GM23338 (cell line): ENCODE data around the gene UTS2R. TPM values are rescaled to one million over a fixed set of nuclear protein-coding genes. Genes with fewer than 3 reads are reported as not detected.

Experiments
- ATAC-seq: fragments of 200-7000 bp; cut with Tn5 transposase; 3 replicates; pipeline ENCODE4 v1.9.1; 2020
- DNase-seq: peaks from one replicate; pipeline ENCODE4 v3.0.0-alpha.2; 2015; ENCODE audit warnings: low spot score
- H2AFZ ChIP-seq: fragments of 200-600 bp; sonication (generic); 2 replicates; pipeline ENCODE4 v1.8.0; 2016; ENCODE audit warnings: antibody characterized with exemption, mild to moderate bottlenecking, moderate library complexity
- H3F3A ChIP-seq: fragments of 200-600 bp; sonication (generic); replicated peaks from 2 replicates; pipeline ENCODE4 v1.8.0; 2017; ENCODE audit warnings: antibody characterized with exemption, mixed run types, low read depth
- H3K27ac ChIP-seq: fragments of 200-600 bp; sonication (generic); 2 replicates; pipeline ENCODE4 v1.6.1; 2016; ENCODE audit warnings: low read depth
- H3K27me3 ChIP-seq: fragments of 200-600 bp; sonication (generic); 2 replicates; pipeline ENCODE4 v1.8.0; 2016; ENCODE audit warnings: mild to moderate bottlenecking, mixed run types, moderate library complexity; ENCODE audit not compliant: insufficient read depth
- H3K36me3 ChIP-seq: fragments of 200-600 bp; sonication (generic); 2 replicates; pipeline ENCODE4 v1.8.0; 2016; ENCODE audit warnings: mild to moderate bottlenecking; ENCODE audit not compliant: insufficient read depth
- H3K4me1 ChIP-seq: fragments of 200-600 bp; sonication (generic); 2 replicates; pipeline ENCODE4 v1.8.0; 2016; ENCODE audit warnings: mild to moderate bottlenecking, moderate library complexity; ENCODE audit not compliant: insufficient read depth
- H3K4me2 ChIP-seq: fragments of 200-600 bp; sonication (generic); 2 replicates; pipeline ENCODE4 v1.7.1; 2017; ENCODE audit warnings: mixed run types
- H3K4me3 ChIP-seq: fragments of 200-600 bp; sonication (generic); 2 replicates; pipeline ENCODE4 v1.6.1; 2016; ENCODE audit warnings: mixed run types
- H3K79me2 ChIP-seq: fragments of 200-600 bp; sonication (generic); replicated peaks from 2 replicates; pipeline ENCODE4 v1.8.0; 2017; ENCODE audit warnings: mild to moderate bottlenecking; ENCODE audit not compliant: insufficient read depth
- H3K9me2 ChIP-seq: fragments of 200-600 bp; sonication (generic); 2 replicates; pipeline ENCODE4 v1.8.0; 2017; ENCODE audit not compliant: insufficient read depth
- H4K20me1 ChIP-seq: fragments of 200-600 bp; sonication (generic); replicated peaks from 2 replicates; pipeline ENCODE4 v1.8.0; 2017; ENCODE audit warnings: mild to moderate bottlenecking; ENCODE audit not compliant: insufficient read depth
- H3K27ac Mint-ChIP-seq: 2 replicates; pipeline ENCODE4 v1.8.0; 2020; ENCODE audit warnings: inconsistent platforms, mild to moderate bottlenecking, moderate library complexity, mixed read lengths
- H3K27me3 Mint-ChIP-seq: 3 replicates; pipeline ENCODE4 v1.8.0; 2022; ENCODE audit warnings: low read depth, mild to moderate bottlenecking, moderate library complexity, mixed read lengths, inconsistent platforms; ENCODE audit not compliant: insufficient read depth, poor library complexity
- H3K36me3 Mint-ChIP-seq: 3 replicates; pipeline ENCODE4 v1.8.0; 2021; ENCODE audit warnings: low read depth, mild to moderate bottlenecking, inconsistent platforms, moderate library complexity, mixed read lengths
- H3K4me1 Mint-ChIP-seq: 3 replicates; pipeline ENCODE4 v1.8.0; 2020; ENCODE audit warnings: mild to moderate bottlenecking, inconsistent platforms, mixed read lengths
- H3K4me3 Mint-ChIP-seq: 3 replicates; pipeline ENCODE4 v1.8.0; 2021; ENCODE audit warnings: moderate library complexity, mild to moderate bottlenecking, inconsistent platforms, mixed read lengths
- H3K9me3 Mint-ChIP-seq: 3 replicates; pipeline ENCODE4 v1.8.0; 2020; ENCODE audit warnings: moderate library complexity, mild to moderate bottlenecking, inconsistent platforms, mixed read lengths
- CREB1 ChIP-seq: fragments of 250-450 bp; sonication (Bioruptor Pico); IDR thresholded peaks from 2 replicates; pipeline ENCODE4 v1.5.0; 2020; ENCODE audit warnings: low read depth, mild to moderate bottlenecking, moderate library complexity
- CTCF ChIP-seq, 2 experiments: fragments of 200-600 bp in 1 of 2; sonication (generic) in 1 of 2; conservative IDR thresholded peaks; 2 replicates each; pipeline versions ENCODE4 v1.5.1 to v1.6.1; 2016 to 2017; ENCODE audit warnings: antibody characterized with exemption in 2 of 2, low read depth in 2 of 2, mild to moderate bottlenecking in 2 of 2, moderate library complexity in 1 of 2
- EZH2 ChIP-seq: fragments of 200-600 bp; sonication (generic); IDR thresholded peaks from one replicate; pipeline ENCODE4 v1.8.0; 2017; ENCODE audit warnings: antibody characterized with exemption, mild to moderate bottlenecking, low read depth; ENCODE audit not compliant: unreplicated experiment
- NANOG ChIP-seq: IDR thresholded peaks from 2 replicates; pipeline ENCODE4 v1.6.1; 2016; ENCODE audit warnings: antibody characterized with exemption, borderline replicate concordance
- STAT1 ChIP-seq: IDR thresholded peaks from one replicate; pipeline ENCODE4 v1.6.1; 2016; ENCODE audit warnings: antibody characterized with exemption; ENCODE audit not compliant: unreplicated experiment
- ZNF114 ChIP-seq: fragments of 250-450 bp; sonication (Bioruptor Pico); IDR thresholded peaks from 2 replicates; pipeline ENCODE4 v1.5.0; 2020; ENCODE audit warnings: mild to moderate bottlenecking, moderate library complexity
- polyA plus RNA-seq: library from polyadenylated mRNA; unstranded; fragments of >200 nt; fragmentation: Nextera tagmentation; extraction: Ambion mirVana; gene quantifications from 2 replicates; pipeline ENCODE4 v1.2.1, GENCODE V29; 2016
- total RNA-seq: library from RNA; depleted of rRNA; stranded (reverse); fragments of >200 nt; shearing (Covaris generic); gene quantifications from 2 replicates; pipeline ENCODE4 v1.2.3, GENCODE V29; 2014
- TF ChIP-seq, protein P1 (sequence below): IDR thresholded peaks from one replicate; pipeline ENCODE4 v1.6.1; 2018; ENCODE audit warnings: antibody characterized with exemption; ENCODE audit not compliant: unreplicated experiment

UTS2R gene
- total and polyA plus RNA-seq, 2 experiments from 2014 or later: 0.49 TPM; not detected in 1

GRCh38 chr17:82388223-82388921, 16.8 kb downstream of the UTS2R start:
- H3K4me3 Mint-ChIP-seq: no peak overlapping the region
- no peaks in the 10 kb centered on the region for H3K79me2 ChIP-seq
- H3K9me2 ChIP-seq: no peaks in the 10 kb centered on the region
- peaks cover 6% of the 10 kb centered on the region for H3K4me1 Mint-ChIP-seq
- peaks cover 11% of the 10 kb centered on the region for H3K27me3 Mint-ChIP-seq
- H2AFZ ChIP-seq: no peak overlapping the region
- no peak for ATAC-seq
- H3K4me1 ChIP-seq: no peaks in the 10 kb centered on the region
- no peak for DNase-seq
- H3F3A ChIP-seq: no peaks in the 10 kb centered on the region
- H4K20me1 ChIP-seq: no peaks in the 10 kb centered on the region; the same call in 1 of the 2 replicates
- H3K27me3 ChIP-seq: no peaks in the 10 kb centered on the region
- H3K36me3 ChIP-seq: no peaks in the 10 kb centered on the region
- no peaks in the 10 kb centered on the region; the same call in 2 of the 3 replicates for H3K36me3 Mint-ChIP-seq
- H3K27ac ChIP-seq: no peak overlapping the region
- H3K4me2 ChIP-seq: no peak overlapping the region
- H3K9me3 Mint-ChIP-seq: no peaks in the 10 kb centered on the region
- TF ChIP-seq, protein P1, sequence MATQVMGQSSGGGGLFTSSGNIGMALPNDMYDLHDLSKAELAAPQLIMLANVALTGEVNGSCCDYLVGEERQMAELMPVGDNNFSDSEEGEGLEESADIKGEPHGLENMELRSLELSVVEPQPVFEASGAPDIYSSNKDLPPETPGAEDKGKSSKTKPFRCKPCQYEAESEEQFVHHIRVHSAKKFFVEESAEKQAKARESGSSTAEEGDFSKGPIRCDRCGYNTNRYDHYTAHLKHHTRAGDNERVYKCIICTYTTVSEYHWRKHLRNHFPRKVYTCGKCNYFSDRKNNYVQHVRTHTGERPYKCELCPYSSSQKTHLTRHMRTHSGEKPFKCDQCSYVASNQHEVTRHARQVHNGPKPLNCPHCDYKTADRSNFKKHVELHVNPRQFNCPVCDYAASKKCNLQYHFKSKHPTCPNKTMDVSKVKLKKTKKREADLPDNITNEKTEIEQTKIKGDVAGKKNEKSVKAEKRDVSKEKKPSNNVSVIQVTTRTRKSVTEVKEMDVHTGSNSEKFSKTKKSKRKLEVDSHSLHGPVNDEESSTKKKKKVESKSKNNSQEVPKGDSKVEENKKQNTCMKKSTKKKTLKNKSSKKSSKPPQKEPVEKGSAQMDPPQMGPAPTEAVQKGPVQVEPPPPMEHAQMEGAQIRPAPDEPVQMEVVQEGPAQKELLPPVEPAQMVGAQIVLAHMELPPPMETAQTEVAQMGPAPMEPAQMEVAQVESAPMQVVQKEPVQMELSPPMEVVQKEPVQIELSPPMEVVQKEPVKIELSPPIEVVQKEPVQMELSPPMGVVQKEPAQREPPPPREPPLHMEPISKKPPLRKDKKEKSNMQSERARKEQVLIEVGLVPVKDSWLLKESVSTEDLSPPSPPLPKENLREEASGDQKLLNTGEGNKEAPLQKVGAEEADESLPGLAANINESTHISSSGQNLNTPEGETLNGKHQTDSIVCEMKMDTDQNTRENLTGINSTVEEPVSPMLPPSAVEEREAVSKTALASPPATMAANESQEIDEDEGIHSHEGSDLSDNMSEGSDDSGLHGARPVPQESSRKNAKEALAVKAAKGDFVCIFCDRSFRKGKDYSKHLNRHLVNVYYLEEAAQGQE: peak; percentile 55
- TF ChIP-seq CREB1 (CRISPR knock-in tag): no peak
- TF ChIP-seq NANOG: no peak
- TF ChIP-seq CTCF (conservative IDR thresholded peaks at IDR 0.05; ENCODE audit: low read depth in 2 of 2): peak in 1 of 2 experiments; percentile 34; a peak in 2 of 4 replicates
- no peak for TF ChIP-seq EZH2
- no peak overlapping the region for H3K4me3 ChIP-seq
- no peak overlapping the region for H3K27ac Mint-ChIP-seq

DNA sequence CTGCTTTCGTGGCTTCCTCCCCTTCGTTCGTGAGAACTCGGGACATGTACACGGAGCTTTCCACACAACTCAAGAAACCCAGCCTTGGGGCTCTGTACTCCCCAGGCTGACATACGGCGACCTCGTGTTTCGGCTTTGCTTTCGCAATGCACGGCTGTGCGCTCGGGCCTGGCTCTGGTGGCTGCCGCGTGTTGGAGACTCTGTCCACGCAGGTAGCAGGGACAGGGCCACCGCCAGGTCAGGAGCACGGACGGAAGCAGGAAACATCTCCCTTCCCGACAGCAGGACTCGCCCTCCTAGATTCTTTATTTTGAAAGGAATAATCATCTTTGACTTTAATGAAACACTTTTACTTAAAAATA, 17.3 kb downstream of the UTS2R start:
- Histone ChIP-seq H3K36me3 (no peaks in the 10 kb centered on the region), H2AFZ (no peak overlapping the region), H3F3A (no peaks in the 10 kb centered on the region), H3K4me2 (no peak overlapping the region), H3K9me2 (no peaks in the 10 kb centered on the region), H3K27me3 (no peaks in the 10 kb centered on the region), H3K4me3 (no peak overlapping the region), H3K27ac (no peak overlapping the region), H3K4me1 (no peaks in the 10 kb centered on the region), H3K79me2 (no peaks in the 10 kb centered on the region), H4K20me1 (no peaks in the 10 kb centered on the region; the same call in 1 of the 2 replicates)
- H3K4me3 Mint-ChIP-seq: no peak overlapping the region
- no peak overlapping the region for H3K27ac Mint-ChIP-seq
- peaks cover 6% of the 10 kb centered on the region for H3K4me1 Mint-ChIP-seq
- DNase-seq (no peak), ATAC-seq (no peak)
- peaks cover 13% of the 10 kb centered on the region for H3K27me3 Mint-ChIP-seq
- TF ChIP-seq STAT1 (no peak), ZNF114 (CRISPR knock-in tag) (no peak), CREB1 (CRISPR knock-in tag) (no peak), NANOG (no peak)
- no peaks in the 10 kb centered on the region for H3K9me3 Mint-ChIP-seq
- no peaks in the 10 kb centered on the region; the same call in 2 of the 3 replicates for H3K36me3 Mint-ChIP-seq
